SK-N-DZ (cell line): Measurements from ENCODE around the gene ACADSB.

ENCODE experiments used
- DNase-seq: peaks from one replicate; pipeline ENCODE4 v3.0.0-alpha.2; 2015; ENCODE audit warnings: low spot score

Gene ACADSB

GRCh38 chr10:123038782-123039631, 30.2 kb downstream of the ACADSB start:
- DNase-seq: no peak

- no peak for DNase-seq
These were observed 30.8 kb downstream of the ACADSB start for GRCh38 chr10:123039632-123039930.

GRCh38 chr10:123042708-123043408, 34.1 kb downstream of the ACADSB start:
- no peak for DNase-seq

GRCh38 chr10:123043409-123043925, 34.7 kb downstream of the ACADSB start:
- peak; percentile 76 for DNase-seq

- DNase-seq: peak; percentile 24
These were observed 35.6 kb downstream of the ACADSB start for GRCh38 chr10:123044391-123044790.

GRCh38 chr10:123045961-123046731, 37.3 kb downstream of the ACADSB start:
- no peak for DNase-seq

GRCh38 chr10:123057968-123058367, 49.2 kb downstream of the ACADSB start:
- no peak for DNase-seq

GRCh38 chr10:123061865-123062264, 53.1 kb downstream of the ACADSB start:
- DNase-seq: no peak

- no peak for DNase-seq
These were observed 53.9 kb downstream of the ACADSB start for GRCh38 chr10:123062726-123063125.

- no peak for DNase-seq
These were observed 59.5 kb downstream of the ACADSB start for GRCh38 chr10:123068087-123068853.

GRCh38 chr10:123069246-123069986, 60.6 kb downstream of the ACADSB start:
- DNase-seq: no peak

GRCh38 chr10:123073187-123073586, 64.4 kb downstream of the ACADSB start:
- DNase-seq: no peak

GRCh38 chr10:123074215-123074614, 65.4 kb downstream of the ACADSB start:
- DNase-seq: no peak

GRCh38 chr10:123081896-123082295, 73.1 kb downstream of the ACADSB start:
- DNase-seq: no peak

- no peak for DNase-seq
These were observed 75.0 kb downstream of the ACADSB start for GRCh38 chr10:123083811-123084210.

- no peak for DNase-seq
These were observed 77.5 kb downstream of the ACADSB start for GRCh38 chr10:123086281-123086680.

- no peak for DNase-seq
These were observed 78.5 kb downstream of the ACADSB start for GRCh38 chr10:123087348-123087747.

GRCh38 chr10:123087786-123088185, 79.0 kb downstream of the ACADSB start:
- DNase-seq: no peak

- DNase-seq: peak; percentile 25
These were observed 84.0 kb downstream of the ACADSB start for GRCh38 chr10:123092635-123093414.

GRCh38 chr10:123093489-123093888, 84.7 kb downstream of the ACADSB start:
- no peak for DNase-seq
